HG02852 (cell line): ENCODE data around the gene PATZ1.

Experiments
- ATAC-seq: cut with Tn5 transposase; IDR thresholded peaks from one replicate; pipeline ENCODE4 v1.9.1; 2021; ENCODE audit warnings: mild to moderate bottlenecking, moderate library complexity; ENCODE audit not compliant: unreplicated experiment

PATZ1 gene

GRCh38 chr22:31284281-31285155 lies 61.6 kb downstream of the PATZ1 start:
- ATAC-seq, result no peak

- ATAC-seq, result no peak
These were observed 63.2 kb downstream of the PATZ1 start for GRCh38 chr22:31282748-31283468.

- no peak for ATAC-seq
These were observed 64.4 kb downstream of the PATZ1 start for GRCh38 chr22:31281733-31282132.

- no peak for ATAC-seq
These were observed 66.2 kb downstream of the PATZ1 start for GRCh38 chr22:31279821-31280505.

- ATAC-seq, result no peak
These were observed 66.8 kb downstream of the PATZ1 start for GRCh38 chr22:31279327-31279669.

GRCh38 chr22:31278626-31279326 lies 67.4 kb downstream of the PATZ1 start:
- no peak for ATAC-seq

GRCh38 chr22:31278151-31278621 lies 68.0 kb downstream of the PATZ1 start:
- ATAC-seq, result no peak

- ATAC-seq, result no peak
These were observed 68.4 kb downstream of the PATZ1 start for GRCh38 chr22:31277741-31278140.

- ATAC-seq, result no peak
These were observed 69.5 kb downstream of the PATZ1 start for GRCh38 chr22:31276426-31277167.
